Stomach (tissue), 4 donors: ENCODE results near the gene SPSB3.

Experiments used
- EP300 ChIP-seq: sonication (generic); formaldehyde crosslinking; IDR thresholded peaks from one replicate; pipeline ENCODE4 v1.6.1; 2017; ENCODE audit warnings: antibody characterized with exemption
- POLR2A ChIP-seq, 4 donors: fragments of 450-650 bp; IDR thresholded peaks; one replicate each; pipeline ENCODE4 v1.6.1; 2016; ENCODE audit warnings: antibody characterized with exemption in 4 of 4, control low read depth in 2 of 4, mild to moderate bottlenecking in 1 of 4, moderate library complexity in 1 of 4
- POLR2AphosphoS5 ChIP-seq, 3 donors: sonication (generic); formaldehyde crosslinking; IDR thresholded peaks; one replicate each; pipeline ENCODE4 v1.6.1; 2016; ENCODE audit warnings: antibody characterized with exemption in 3 of 3
- TF ChIP-seq, protein P1 (sequence below), 7 experiments: fragments of 450-650 bp in 4 of 7; fragments of 200-600 bp in 3 of 7; sonication (generic) in 3 of 7; IDR thresholded peaks; one replicate each; pipeline ENCODE4 v1.5.1; 2016 to 2019; ENCODE audit warnings: antibody characterized with exemption in 7 of 7, control low read depth in 2 of 7, mild to moderate bottlenecking in 1 of 7

DNA sequence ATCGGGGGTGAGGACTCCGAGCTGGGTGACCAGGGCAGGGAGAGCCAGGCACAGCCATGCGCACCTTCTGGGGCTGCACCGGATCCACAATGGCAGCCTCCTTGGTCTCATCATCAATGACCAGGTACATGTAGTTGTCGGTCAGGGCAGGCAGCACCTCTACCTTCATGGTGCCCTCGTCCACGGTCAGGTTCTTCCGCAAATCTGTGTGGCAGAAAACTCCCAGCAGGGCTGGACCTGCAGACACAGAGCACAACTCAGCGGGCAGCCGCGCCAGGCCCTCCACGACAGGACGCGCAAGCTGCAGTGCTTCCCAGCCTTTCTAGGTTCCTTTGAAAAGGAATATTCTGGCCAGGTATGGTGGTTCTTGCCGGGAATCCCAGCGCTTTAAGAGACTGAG, 40.4 kb upstream of the SPSB3 start:
- TF ChIP-seq, protein P1, sequence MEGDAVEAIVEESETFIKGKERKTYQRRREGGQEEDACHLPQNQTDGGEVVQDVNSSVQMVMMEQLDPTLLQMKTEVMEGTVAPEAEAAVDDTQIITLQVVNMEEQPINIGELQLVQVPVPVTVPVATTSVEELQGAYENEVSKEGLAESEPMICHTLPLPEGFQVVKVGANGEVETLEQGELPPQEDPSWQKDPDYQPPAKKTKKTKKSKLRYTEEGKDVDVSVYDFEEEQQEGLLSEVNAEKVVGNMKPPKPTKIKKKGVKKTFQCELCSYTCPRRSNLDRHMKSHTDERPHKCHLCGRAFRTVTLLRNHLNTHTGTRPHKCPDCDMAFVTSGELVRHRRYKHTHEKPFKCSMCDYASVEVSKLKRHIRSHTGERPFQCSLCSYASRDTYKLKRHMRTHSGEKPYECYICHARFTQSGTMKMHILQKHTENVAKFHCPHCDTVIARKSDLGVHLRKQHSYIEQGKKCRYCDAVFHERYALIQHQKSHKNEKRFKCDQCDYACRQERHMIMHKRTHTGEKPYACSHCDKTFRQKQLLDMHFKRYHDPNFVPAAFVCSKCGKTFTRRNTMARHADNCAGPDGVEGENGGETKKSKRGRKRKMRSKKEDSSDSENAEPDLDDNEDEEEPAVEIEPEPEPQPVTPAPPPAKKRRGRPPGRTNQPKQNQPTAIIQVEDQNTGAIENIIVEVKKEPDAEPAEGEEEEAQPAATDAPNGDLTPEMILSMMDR (IDR thresholded peaks at IDR 0.05) = no peak
- TF ChIP-seq POLR2A (IDR thresholded peaks at IDR 0.05) (no peak), EP300 (no peak), POLR2AphosphoS5 (IDR thresholded peaks at IDR 0.05) (no peak)
